OCI-LY1 (cell line): ENCODE data around the gene RALB.

Source experiments
- EZH2 ChIP-seq: fragments of 200-600 bp; sonication (generic), shearing (Covaris generic); IDR thresholded peaks from 2 replicates; pipeline ENCODE4 v1.8.0; 2017; ENCODE audit warnings: borderline replicate concordance, mixed run types, mild to moderate bottlenecking, antibody characterized with exemption, low read length, moderate library complexity, mixed read lengths
- TF ChIP-seq, protein P1 (sequence below): fragments of 200-600 bp; sonication (generic), shearing (Covaris generic); IDR thresholded peaks from 2 replicates; pipeline ENCODE4 v1.5.1; 2017; ENCODE audit warnings: mild to moderate bottlenecking, antibody characterized with exemption, low read length, moderate library complexity, mixed read lengths

DNA sequence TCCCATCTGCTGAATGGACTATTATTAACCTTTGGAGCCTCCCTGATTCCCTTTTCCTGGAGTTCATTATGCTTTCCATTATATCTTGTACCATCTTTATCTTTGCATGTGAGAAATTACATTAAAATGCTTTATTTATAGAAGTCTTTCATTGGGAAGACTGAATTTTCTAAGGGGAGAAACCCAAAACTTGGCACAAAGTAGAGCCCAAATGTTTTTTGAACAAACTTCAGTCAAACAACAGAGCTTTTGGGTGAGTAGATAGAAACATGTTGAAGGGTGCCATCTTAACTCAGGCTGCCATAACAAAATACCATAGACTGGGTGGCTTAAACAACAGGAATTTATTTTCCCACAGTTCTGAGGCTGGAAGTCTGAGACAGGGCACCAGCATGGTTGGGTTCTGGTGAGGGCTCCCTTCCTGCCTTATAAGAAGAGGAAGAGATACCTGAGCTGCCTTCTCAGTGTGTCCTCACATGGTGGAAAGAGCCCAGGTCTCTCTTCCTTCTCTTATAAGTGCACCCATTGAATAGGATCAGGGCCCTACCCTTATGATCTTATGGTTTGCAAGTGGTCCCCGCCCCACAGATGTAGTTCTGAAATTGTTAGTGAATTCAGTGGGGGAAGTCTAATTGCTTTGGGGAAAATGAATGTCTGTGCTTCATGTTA is 19.2 kb downstream of the RALB start:
- TF ChIP-seq EZH2 = no peak
- TF ChIP-seq, protein P1, sequence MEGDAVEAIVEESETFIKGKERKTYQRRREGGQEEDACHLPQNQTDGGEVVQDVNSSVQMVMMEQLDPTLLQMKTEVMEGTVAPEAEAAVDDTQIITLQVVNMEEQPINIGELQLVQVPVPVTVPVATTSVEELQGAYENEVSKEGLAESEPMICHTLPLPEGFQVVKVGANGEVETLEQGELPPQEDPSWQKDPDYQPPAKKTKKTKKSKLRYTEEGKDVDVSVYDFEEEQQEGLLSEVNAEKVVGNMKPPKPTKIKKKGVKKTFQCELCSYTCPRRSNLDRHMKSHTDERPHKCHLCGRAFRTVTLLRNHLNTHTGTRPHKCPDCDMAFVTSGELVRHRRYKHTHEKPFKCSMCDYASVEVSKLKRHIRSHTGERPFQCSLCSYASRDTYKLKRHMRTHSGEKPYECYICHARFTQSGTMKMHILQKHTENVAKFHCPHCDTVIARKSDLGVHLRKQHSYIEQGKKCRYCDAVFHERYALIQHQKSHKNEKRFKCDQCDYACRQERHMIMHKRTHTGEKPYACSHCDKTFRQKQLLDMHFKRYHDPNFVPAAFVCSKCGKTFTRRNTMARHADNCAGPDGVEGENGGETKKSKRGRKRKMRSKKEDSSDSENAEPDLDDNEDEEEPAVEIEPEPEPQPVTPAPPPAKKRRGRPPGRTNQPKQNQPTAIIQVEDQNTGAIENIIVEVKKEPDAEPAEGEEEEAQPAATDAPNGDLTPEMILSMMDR = no peak
